Memory B cell (primary cell): Measurements from ENCODE around the gene MSANTD1.

Experiments
- ATAC-seq: fragments of 150-1000 bp; cut with Tn5 transposase; 2 replicates; pipeline ENCODE4 v1.10.0; 2021; ENCODE audit warnings: low read depth, mild to moderate bottlenecking, moderate library complexity
- DNase-seq, 2 donors: peaks; one replicate each; pipeline ENCODE4 v3.0.0; 2022; ENCODE audit warnings: low spot score in 2 of 2
- H3K27ac Mint-ChIP-seq: one replicate; pipeline ENCODE4 v1.8.0; 2022; ENCODE audit warnings: mild to moderate bottlenecking, moderate library complexity, mixed read lengths
- H3K27me3 Mint-ChIP-seq: one replicate; pipeline ENCODE4 v1.8.0; 2022; ENCODE audit warnings: mixed read lengths
- H3K36me3 Mint-ChIP-seq: one replicate; pipeline ENCODE4 v1.8.0; 2022; ENCODE audit warnings: mild to moderate bottlenecking, mixed read lengths
- H3K4me1 Mint-ChIP-seq: one replicate; pipeline ENCODE4 v1.8.0; 2022; ENCODE audit warnings: mixed read lengths
- H3K4me3 Mint-ChIP-seq: one replicate; pipeline ENCODE4 v1.8.0; 2022; ENCODE audit warnings: mild to moderate bottlenecking, moderate library complexity, mixed read lengths
- H3K9me3 Mint-ChIP-seq: one replicate; pipeline ENCODE4 v1.8.0; 2022; ENCODE audit warnings: mixed read lengths

The MSANTD1 gene

GRCh38 chr4:3248811-3249661 lies at the start of gene MSANTD1:
Gene MSANTD1 (plus strand): TSS chr4:3249159. CDS start chr4:3249223, 64 bp downstream.
- Mint-ChIP-seq H3K4me1 (peaks cover 2% of the 10 kb centered on the region), H3K36me3 (peaks cover 3% of the 10 kb centered on the region), H3K27me3 (no peaks in the 10 kb centered on the region), H3K27ac (no peak within 1 kb of the TSS), H3K9me3 (no peaks in the 10 kb centered on the region), H3K4me3 (no peak within 1 kb of the TSS)
- ATAC-seq, result no peak
- DNase-seq, result no peak

GRCh38 chr4:3199653-3200422 lies 49.1 kb upstream of the MSANTD1 start:
- Mint-ChIP-seq H3K9me3 (no peaks in the 10 kb centered on the region), H3K4me3 (no peak overlapping the region), H3K36me3 (peaks cover 23% of the 10 kb centered on the region), H3K4me1 (peaks cover 18% of the 10 kb centered on the region), H3K27me3 (no peaks in the 10 kb centered on the region), H3K27ac (no peak overlapping the region)
- no peak for DNase-seq
- ATAC-seq, result no peak

DNA sequence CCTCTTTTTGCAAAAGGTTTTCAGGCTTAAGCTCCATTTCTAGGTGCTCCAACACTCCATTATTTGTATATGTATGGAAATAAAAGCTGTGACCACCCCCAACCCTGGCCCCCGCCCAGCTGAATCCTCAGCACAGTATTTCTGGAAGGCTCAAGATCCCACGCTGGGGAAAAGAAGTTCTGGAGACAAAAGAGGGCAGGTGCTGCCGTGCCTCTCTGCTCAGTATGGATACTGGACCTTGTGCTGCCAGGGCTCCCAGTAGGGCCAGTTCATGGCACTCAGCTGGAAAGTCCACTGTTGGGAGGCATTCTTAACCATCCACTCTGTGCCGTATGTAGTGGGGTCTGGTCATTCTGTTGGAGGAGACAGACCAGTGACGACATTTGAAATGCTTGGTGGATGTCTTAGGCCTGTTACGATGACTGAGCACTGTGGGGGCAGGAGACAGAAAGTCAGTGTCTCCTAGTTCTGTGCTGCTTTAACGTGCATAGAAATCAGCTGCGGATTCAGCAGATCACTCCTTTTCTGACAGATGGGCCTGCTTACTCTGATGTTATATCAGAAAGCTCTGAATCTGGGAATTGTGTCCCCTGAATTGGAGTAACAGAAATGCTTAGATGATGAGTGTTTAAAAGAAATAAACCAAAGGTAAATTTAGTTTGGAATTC lies 48.4 kb upstream of the MSANTD1 start:
- ATAC-seq (no peak), DNase-seq (no peak)
- Mint-ChIP-seq H3K36me3 (peaks cover 19% of the 10 kb centered on the region), H3K27ac (no peak overlapping the region), H3K27me3 (no peaks in the 10 kb centered on the region), H3K4me3 (no peak overlapping the region), H3K9me3 (no peaks in the 10 kb centered on the region), H3K4me1 (peaks cover 16% of the 10 kb centered on the region)

DNA sequence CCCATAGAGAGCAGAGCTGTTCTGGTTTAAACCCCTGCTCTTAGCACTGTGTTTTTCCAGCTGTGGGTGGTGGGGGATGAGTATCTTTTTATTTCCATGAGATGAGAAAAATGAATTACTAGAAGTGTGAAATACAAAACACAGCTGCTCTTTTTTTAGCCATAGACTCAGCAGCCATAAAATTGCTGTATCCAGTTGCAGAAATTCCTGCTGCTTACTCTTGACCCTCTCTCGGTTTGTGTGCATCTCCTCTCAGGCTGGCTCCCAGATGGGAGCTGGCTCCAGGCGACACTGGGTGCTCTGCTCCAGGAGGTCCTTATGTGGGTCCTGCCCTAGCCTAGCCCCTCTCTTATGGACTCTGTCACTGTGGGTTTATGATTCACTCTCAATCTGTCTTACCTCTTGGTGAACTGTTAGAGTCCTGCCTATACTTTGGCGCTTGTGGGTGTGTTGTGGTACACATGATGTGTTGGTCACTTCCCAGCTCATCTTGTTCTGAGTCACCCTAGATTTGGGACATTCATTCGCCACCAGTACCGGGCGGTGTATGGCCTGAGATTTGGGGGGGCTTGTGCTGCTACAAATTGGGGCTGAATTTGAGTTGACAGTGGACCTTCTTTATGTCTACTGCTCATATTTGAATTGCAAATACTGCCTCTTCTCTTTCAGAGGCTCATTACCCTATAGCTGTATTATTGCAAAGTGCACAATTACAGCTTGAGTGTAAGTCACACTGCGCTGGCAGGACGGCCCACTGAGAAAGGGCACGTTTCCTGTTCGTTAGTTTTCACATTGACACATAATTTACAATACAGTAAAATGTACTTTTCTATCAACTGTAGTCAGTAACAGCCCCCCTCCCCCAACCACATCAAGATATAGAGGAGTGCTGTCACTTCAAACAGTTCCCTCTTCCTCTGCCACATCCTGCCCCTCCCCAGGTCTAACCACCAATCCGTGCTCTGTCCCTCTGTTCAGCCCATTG lies 46.9 kb upstream of the MSANTD1 start:
- H3K9me3 Mint-ChIP-seq, result no peaks in the 10 kb centered on the region
- no peaks in the 10 kb centered on the region for H3K27me3 Mint-ChIP-seq
- H3K36me3 Mint-ChIP-seq, result peaks cover 23% of the 10 kb centered on the region
- H3K4me1 Mint-ChIP-seq, result peaks cover 16% of the 10 kb centered on the region
- H3K4me3 Mint-ChIP-seq, result peak overlapping the region; percentile 39
- DNase-seq (no peak), ATAC-seq (peak; percentile 85)
- H3K27ac Mint-ChIP-seq, result peak overlapping the region; percentile 68

DNA sequence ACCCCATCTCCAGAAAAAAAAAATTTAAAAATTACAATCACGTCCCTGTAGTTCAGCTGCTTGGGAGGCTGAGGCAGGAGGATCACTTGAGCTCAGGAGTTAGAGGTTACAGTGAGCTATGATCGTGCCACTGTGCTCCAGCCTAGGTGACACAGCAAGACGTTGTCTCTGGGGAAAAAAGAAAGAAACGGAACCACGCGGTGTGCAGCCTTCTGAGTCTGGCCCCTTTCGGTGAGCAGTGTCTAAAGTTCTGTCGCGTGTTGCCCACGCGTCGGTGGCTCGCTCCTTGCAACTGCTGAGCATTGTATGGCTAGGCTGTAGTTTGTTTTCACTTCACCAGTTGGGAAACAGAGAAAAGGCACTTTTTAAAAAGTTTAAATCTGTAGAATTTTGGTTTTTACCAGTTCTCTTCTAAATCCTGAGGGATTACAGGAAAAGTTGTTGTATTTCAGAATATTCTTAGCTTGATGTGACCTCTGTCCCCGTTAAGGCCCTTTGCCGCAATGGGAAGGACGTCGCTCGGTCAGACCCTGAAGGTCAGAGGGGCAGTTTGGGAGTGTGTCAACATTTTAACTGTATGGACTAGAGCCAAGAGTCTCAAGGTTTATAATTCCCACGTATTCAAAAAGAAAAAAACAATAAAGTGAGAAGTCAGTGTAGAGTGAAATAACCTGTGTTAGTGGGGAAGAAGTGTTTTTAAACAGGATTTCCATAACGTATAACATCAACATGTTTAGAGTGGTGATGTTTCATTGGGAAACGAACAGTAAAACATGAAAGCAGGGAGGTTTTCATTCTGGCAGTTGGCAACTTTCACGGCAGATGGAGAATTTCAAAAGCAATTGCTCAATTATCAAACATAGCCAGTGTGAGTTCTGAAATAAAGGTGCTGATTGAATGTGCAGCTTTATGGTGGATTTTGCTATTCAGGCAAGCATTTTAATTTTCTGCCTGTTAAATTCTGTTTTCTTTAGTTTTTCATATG lies 45.8 kb upstream of the MSANTD1 start:
- peaks cover 17% of the 10 kb centered on the region for H3K36me3 Mint-ChIP-seq
- H3K4me1 Mint-ChIP-seq, result peaks cover 16% of the 10 kb centered on the region

GRCh38 chr4:3203971-3204431 lies 45.0 kb upstream of the MSANTD1 start:
- peaks cover 22% of the 10 kb centered on the region for H3K36me3 Mint-ChIP-seq

More for the DNA sequence above, 45.8 kb upstream of the MSANTD1 start:
- Mint-ChIP-seq H3K27ac (peak overlapping the region; percentile 68), H3K27me3 (no peaks in the 10 kb centered on the region), H3K4me3 (peak overlapping the region; percentile 39), H3K9me3 (no peaks in the 10 kb centered on the region)
- ATAC-seq (peak; percentile 83), DNase-seq (no peak)

GRCh38 chr4:3205995-3206394 lies 43.0 kb upstream of the MSANTD1 start:
- H3K27ac Mint-ChIP-seq, result no peak overlapping the region
- peaks cover 16% of the 10 kb centered on the region for H3K4me1 Mint-ChIP-seq
- DNase-seq (no peak), ATAC-seq (no peak)
- H3K27me3 Mint-ChIP-seq, result no peaks in the 10 kb centered on the region
- no peaks in the 10 kb centered on the region for H3K9me3 Mint-ChIP-seq
- H3K36me3 Mint-ChIP-seq, result peaks cover 34% of the 10 kb centered on the region
- no peak overlapping the region for H3K4me3 Mint-ChIP-seq

More at GRCh38 chr4:3203971-3204431, 45.0 kb upstream of the MSANTD1 start:
- no peak overlapping the region for H3K4me3 Mint-ChIP-seq
- no peaks in the 10 kb centered on the region for H3K9me3 Mint-ChIP-seq
- peaks cover 16% of the 10 kb centered on the region for H3K4me1 Mint-ChIP-seq
- no peaks in the 10 kb centered on the region for H3K27me3 Mint-ChIP-seq
- H3K27ac Mint-ChIP-seq, result no peak overlapping the region
- ATAC-seq (no peak), DNase-seq (no peak)

DNA sequence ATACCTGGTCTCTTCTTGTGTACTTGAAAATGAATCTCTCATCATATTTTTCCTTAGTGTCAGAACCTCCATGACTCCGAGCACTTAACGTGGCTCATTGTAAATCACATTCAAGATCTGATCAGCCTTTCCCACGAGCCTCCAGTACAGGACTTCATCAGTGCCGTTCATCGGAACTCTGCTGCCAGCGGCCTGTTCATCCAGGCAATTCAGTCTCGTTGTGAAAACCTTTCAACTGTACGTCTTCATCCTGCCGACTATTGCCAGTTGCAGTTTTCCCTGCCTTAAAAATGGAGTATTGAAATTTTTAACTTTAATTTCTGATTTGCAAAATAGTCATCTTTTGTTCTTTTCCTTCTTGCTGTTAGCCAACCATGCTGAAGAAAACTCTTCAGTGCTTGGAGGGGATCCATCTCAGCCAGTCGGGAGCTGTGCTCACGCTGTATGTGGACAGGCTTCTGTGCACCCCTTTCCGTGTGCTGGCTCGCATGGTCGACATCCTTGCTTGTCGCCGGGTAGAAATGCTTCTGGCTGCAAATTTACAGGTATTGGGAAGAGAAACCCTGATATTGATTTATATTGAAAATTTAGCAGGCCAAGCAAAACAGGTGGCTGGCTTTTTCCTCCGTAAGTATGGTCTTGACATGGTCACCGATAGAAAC lies 42.4 kb upstream of the MSANTD1 start:
- ATAC-seq (no peak), DNase-seq (no peak)
- Mint-ChIP-seq H3K9me3 (no peaks in the 10 kb centered on the region), H3K27ac (no peak overlapping the region), H3K4me3 (no peak overlapping the region), H3K36me3 (peaks cover 34% of the 10 kb centered on the region), H3K27me3 (no peaks in the 10 kb centered on the region), H3K4me1 (peaks cover 16% of the 10 kb centered on the region)

DNA sequence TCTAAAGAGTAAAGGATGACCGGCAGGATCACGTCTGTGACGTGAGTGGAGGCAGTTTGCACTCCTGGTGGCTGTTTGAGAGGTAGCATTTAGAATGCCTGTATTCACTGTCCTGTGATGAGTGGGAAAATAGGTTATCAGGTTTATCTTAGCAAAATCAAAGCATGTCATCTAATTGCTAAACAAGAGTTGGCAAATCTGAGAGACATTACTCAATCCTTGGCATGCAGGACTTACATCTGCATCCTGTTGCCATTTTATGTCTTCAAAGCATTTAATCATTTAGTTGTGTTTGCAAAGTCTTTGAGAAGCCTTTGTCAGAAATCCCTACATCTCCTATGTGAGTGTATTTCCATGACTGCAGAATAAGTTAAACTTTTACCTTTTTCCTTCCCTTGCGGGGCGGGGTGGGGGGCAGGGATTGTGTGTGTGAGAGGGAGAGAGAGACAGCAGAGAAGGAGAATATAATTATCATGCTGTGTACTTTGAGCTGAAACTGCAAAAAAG lies 41.4 kb upstream of the MSANTD1 start:
- Mint-ChIP-seq H3K9me3 (no peaks in the 10 kb centered on the region), H3K27ac (no peak overlapping the region), H3K27me3 (no peaks in the 10 kb centered on the region), H3K4me1 (peaks cover 7% of the 10 kb centered on the region), H3K36me3 (peaks cover 40% of the 10 kb centered on the region), H3K4me3 (no peak overlapping the region)
- ATAC-seq (no peak), DNase-seq (no peak)

DNA sequence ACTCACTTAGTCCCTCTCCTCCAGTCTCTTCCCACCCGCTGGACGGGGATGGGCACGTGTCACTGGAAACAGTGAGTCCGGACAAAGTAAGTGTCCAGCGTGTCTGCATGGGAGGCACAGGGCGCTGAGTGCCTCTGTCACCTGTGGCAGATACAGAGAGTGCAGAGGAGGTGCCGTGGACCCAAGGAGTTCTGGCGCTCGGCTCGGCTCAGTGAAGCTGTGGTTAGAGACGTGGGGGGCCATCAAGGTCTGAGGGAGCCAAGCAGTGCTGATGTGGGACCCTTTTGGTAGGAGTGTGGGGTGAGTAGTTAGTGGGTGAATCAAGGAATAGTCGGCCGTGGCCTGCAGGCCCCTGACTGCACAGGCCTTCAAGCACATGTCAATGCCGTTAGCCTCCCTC lies 40.1 kb upstream of the MSANTD1 start:
- Mint-ChIP-seq H3K4me1 (no peaks in the 10 kb centered on the region), H3K36me3 (peaks cover 42% of the 10 kb centered on the region), H3K27ac (no peak overlapping the region), H3K9me3 (no peaks in the 10 kb centered on the region), H3K27me3 (no peaks in the 10 kb centered on the region), H3K4me3 (no peak overlapping the region)
- ATAC-seq, result no peak
- no peak for DNase-seq

GRCh38 chr4:3209551-3210325 lies 39.2 kb upstream of the MSANTD1 start:
- DNase-seq (no peak), ATAC-seq (no peak)
- H3K9me3 Mint-ChIP-seq, result no peaks in the 10 kb centered on the region
- no peak overlapping the region for H3K27ac Mint-ChIP-seq
- no peaks in the 10 kb centered on the region for H3K4me1 Mint-ChIP-seq
- no peak overlapping the region for H3K4me3 Mint-ChIP-seq
- H3K27me3 Mint-ChIP-seq, result no peaks in the 10 kb centered on the region
- H3K36me3 Mint-ChIP-seq, result peaks cover 42% of the 10 kb centered on the region
